ENCODE data around the gene SMARCC2.

DNA sequence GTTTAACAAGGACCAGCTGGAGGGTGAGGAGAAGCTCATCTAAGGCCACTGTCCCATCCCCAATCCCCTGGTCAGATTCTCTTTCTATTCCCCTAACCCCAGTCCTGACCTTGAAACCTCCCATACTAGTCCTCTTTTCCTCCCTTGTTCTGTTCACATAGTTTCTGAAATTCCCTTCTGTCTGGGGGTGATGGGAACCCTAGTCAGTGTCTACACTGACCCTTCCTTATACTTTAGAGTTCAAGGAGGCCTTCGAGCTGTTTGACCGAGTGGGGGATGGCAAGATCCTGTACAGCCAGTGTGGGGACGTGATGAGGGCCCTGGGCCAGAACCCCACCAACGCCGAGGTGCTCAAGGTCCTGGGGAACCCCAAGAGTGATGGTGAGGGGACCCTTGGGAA, 34.5 kb downstream of the SMARCC2 start:
- TF ChIP-seq, protein P1, sequence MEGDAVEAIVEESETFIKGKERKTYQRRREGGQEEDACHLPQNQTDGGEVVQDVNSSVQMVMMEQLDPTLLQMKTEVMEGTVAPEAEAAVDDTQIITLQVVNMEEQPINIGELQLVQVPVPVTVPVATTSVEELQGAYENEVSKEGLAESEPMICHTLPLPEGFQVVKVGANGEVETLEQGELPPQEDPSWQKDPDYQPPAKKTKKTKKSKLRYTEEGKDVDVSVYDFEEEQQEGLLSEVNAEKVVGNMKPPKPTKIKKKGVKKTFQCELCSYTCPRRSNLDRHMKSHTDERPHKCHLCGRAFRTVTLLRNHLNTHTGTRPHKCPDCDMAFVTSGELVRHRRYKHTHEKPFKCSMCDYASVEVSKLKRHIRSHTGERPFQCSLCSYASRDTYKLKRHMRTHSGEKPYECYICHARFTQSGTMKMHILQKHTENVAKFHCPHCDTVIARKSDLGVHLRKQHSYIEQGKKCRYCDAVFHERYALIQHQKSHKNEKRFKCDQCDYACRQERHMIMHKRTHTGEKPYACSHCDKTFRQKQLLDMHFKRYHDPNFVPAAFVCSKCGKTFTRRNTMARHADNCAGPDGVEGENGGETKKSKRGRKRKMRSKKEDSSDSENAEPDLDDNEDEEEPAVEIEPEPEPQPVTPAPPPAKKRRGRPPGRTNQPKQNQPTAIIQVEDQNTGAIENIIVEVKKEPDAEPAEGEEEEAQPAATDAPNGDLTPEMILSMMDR (IDR thresholded peaks at IDR 0.05): no peak
- TF ChIP-seq POLR2A (IDR thresholded peaks at IDR 0.05): no peak

Measured in tibial nerve (tissue), 3 donors.